ENCODE results near the gene AKNA. TPM values are rescaled to one million over a fixed set of nuclear protein-coding genes. Genes with fewer than 3 reads are reported as not detected.

Gene AKNA
- total RNA-seq, 1 donor from 2014 or later = 16.0 TPM

- H3K4me1 Mint-ChIP-seq (ENCODE audit: low read depth, unreplicated experiment) = no peaks in the 10 kb centered on the region
- no peak overlapping the region for H3K27ac ChIP-seq (ENCODE audit: low read depth, low read length)
- H3K9me3 ChIP-seq (ENCODE audit: insufficient read depth, low read depth, low read length) = no peaks in the 10 kb centered on the region
- DNase-seq (ENCODE audit: low read depth) (no peak), FAIRE-seq (no peak)
- no peak for TF ChIP-seq CTCF (IDR thresholded peaks at IDR 0.05; ENCODE audit: insufficient read depth, low read depth, low read length)
- no peak for TF ChIP-seq EZH2 (IDR thresholded peaks at IDR 0.05; ENCODE audit: insufficient read depth, low read length)
- H3K9me3 Mint-ChIP-seq (ENCODE audit: unreplicated experiment) = peaks cover 7% of the 10 kb centered on the region
- H3K4me3 Mint-ChIP-seq (ENCODE audit: unreplicated experiment) = no peak overlapping the region
- no peak overlapping the region for H2AFZ ChIP-seq (ENCODE audit: low read depth, low read length)
- H3K27me3 Mint-ChIP-seq (ENCODE audit: low read depth, unreplicated experiment) = no peaks in the 10 kb centered on the region
- H3K4me3 ChIP-seq (ENCODE audit: insufficient read depth, low read depth, low read length) = no peak overlapping the region
- no peak overlapping the region for H3K9ac ChIP-seq (ENCODE audit: low read length)
- peaks cover 51% of the 10 kb centered on the region for H3K36me3 Mint-ChIP-seq (ENCODE audit: low read depth, unreplicated experiment)
- no peaks in the 10 kb centered on the region for H3K27me3 ChIP-seq (ENCODE audit: insufficient read depth, low read length)
- no peaks in the 10 kb centered on the region for H3K4me1 ChIP-seq (ENCODE audit: insufficient read depth, low read length)
- no peak overlapping the region for H3K4me2 ChIP-seq (ENCODE audit: low read length)
- H4K20me1 ChIP-seq (ENCODE audit: insufficient read depth, low read length) = no peaks in the 10 kb centered on the region
- H3K79me2 ChIP-seq (ENCODE audit: insufficient read depth, low read length) = no peaks in the 10 kb centered on the region
- peaks cover 32% of the 10 kb centered on the region for H3K36me3 ChIP-seq (ENCODE audit: insufficient read depth, low read length)
- no peak overlapping the region for H3K27ac Mint-ChIP-seq (ENCODE audit: unreplicated experiment)
These were observed 91.4 kb downstream of the AKNA start for GRCh38 chr9:114296338-114296737.

GRCh38 chr9:114294664-114295063 lies 93.1 kb downstream of the AKNA start:
- no peak overlapping the region for H3K4me3 ChIP-seq (ENCODE audit: insufficient read depth, low read depth, low read length)
- FAIRE-seq (no peak), DNase-seq (ENCODE audit: low read depth) (no peak)
- no peak overlapping the region for H3K4me2 ChIP-seq (ENCODE audit: low read length)
- no peaks in the 10 kb centered on the region for H3K79me2 ChIP-seq (ENCODE audit: insufficient read depth, low read length)
- Mint-ChIP-seq H3K27me3 (ENCODE audit: low read depth, unreplicated experiment) (no peaks in the 10 kb centered on the region), H3K9me3 (ENCODE audit: unreplicated experiment) (peaks cover 7% of the 10 kb centered on the region), H3K4me1 (ENCODE audit: low read depth, unreplicated experiment) (peaks cover 3% of the 10 kb centered on the region), H3K4me3 (ENCODE audit: unreplicated experiment) (no peak overlapping the region), H3K27ac (ENCODE audit: unreplicated experiment) (no peak overlapping the region), H3K36me3 (ENCODE audit: low read depth, unreplicated experiment) (peaks cover 41% of the 10 kb centered on the region)
- no peaks in the 10 kb centered on the region for H3K27me3 ChIP-seq (ENCODE audit: insufficient read depth, low read length)
- no peak overlapping the region for H3K9ac ChIP-seq (ENCODE audit: low read length)
- TF ChIP-seq EZH2 (IDR thresholded peaks at IDR 0.05; ENCODE audit: insufficient read depth, low read length) (no peak), CTCF (IDR thresholded peaks at IDR 0.05; ENCODE audit: insufficient read depth, low read depth, low read length) (no peak)
- peaks cover 29% of the 10 kb centered on the region for H3K36me3 ChIP-seq (ENCODE audit: insufficient read depth, low read length)
- H4K20me1 ChIP-seq (ENCODE audit: insufficient read depth, low read length) = no peaks in the 10 kb centered on the region
- H3K9me3 ChIP-seq (ENCODE audit: insufficient read depth, low read depth, low read length) = no peaks in the 10 kb centered on the region
- H3K4me1 ChIP-seq (ENCODE audit: insufficient read depth, low read length) = no peaks in the 10 kb centered on the region
- H2AFZ ChIP-seq (ENCODE audit: low read depth, low read length) = no peak overlapping the region
- no peak overlapping the region for H3K27ac ChIP-seq (ENCODE audit: low read depth, low read length)

- TF ChIP-seq CTCF (IDR thresholded peaks at IDR 0.05; ENCODE audit: insufficient read depth, low read depth, low read length) (no peak), EZH2 (IDR thresholded peaks at IDR 0.05; ENCODE audit: insufficient read depth, low read length) (no peak)
- Mint-ChIP-seq H3K9me3 (ENCODE audit: unreplicated experiment) (peaks cover 7% of the 10 kb centered on the region), H3K27ac (ENCODE audit: unreplicated experiment) (no peak overlapping the region), H3K36me3 (ENCODE audit: low read depth, unreplicated experiment) (peaks cover 33% of the 10 kb centered on the region), H3K4me1 (ENCODE audit: low read depth, unreplicated experiment) (peaks cover 14% of the 10 kb centered on the region), H3K27me3 (ENCODE audit: low read depth, unreplicated experiment) (no peaks in the 10 kb centered on the region), H3K4me3 (ENCODE audit: unreplicated experiment) (no peak overlapping the region)
- DNase-seq (ENCODE audit: low read depth) = no peak
- Histone ChIP-seq H3K9ac (ENCODE audit: low read length) (no peak overlapping the region), H2AFZ (ENCODE audit: low read depth, low read length) (no peak overlapping the region), H3K4me2 (ENCODE audit: low read length) (no peak overlapping the region), H3K4me3 (ENCODE audit: insufficient read depth, low read depth, low read length) (no peak overlapping the region), H3K36me3 (ENCODE audit: insufficient read depth, low read length) (peaks cover 24% of the 10 kb centered on the region), H4K20me1 (ENCODE audit: insufficient read depth, low read length) (no peaks in the 10 kb centered on the region), H3K9me3 (ENCODE audit: insufficient read depth, low read depth, low read length) (no peaks in the 10 kb centered on the region), H3K79me2 (ENCODE audit: insufficient read depth, low read length) (no peaks in the 10 kb centered on the region), H3K27ac (ENCODE audit: low read depth, low read length) (no peak overlapping the region), H3K4me1 (ENCODE audit: insufficient read depth, low read length) (peaks cover 14% of the 10 kb centered on the region), H3K27me3 (ENCODE audit: insufficient read depth, low read length) (no peaks in the 10 kb centered on the region)
- FAIRE-seq = no peak
These were observed 95.7 kb downstream of the AKNA start for GRCh38 chr9:114291886-114292590.
